ENCODE results near the gene SLC7A7. TPM values are rescaled to one million over a fixed set of nuclear protein-coding genes. Genes with fewer than 3 reads are reported as not detected.
"Not testable (repeated sequence)": the region's sequence is repeated elsewhere in the genome, so short reads cannot be mapped to it uniquely, and the experiment has no call there.

The SLC7A7 gene
- total RNA-seq, result 10 to 100 TPM in 2 of 5 donors, 1 to 10 TPM in 1, not detected in 2; 7.6 to 29.4 (median 10.5) TPM
- polyA plus RNA-seq, result 1 to 10 TPM; 3.1 to 8.6 (median 3.2) TPM
- long read RNA-seq, donor 1, partial matches to known transcripts, result 83 of 95 reads
- long read RNA-seq, donor 1, other reads (novel, unspliced or antisense), result 10 of 95 reads
- long read RNA-seq, donor 2, transcript SLC7A7-204 (10 exons, 2,447 nt), result major isoform, 15 of 38 reads
- long read RNA-seq, donor 2, partial matches to known transcripts, result 21 of 38 reads
- long read RNA-seq, donor 2, other reads (novel, unspliced or antisense), result 0 of 38 reads
- long read RNA-seq, donor 3, partial matches to known transcripts, result 13 of 48 reads
- long read RNA-seq, donor 3, other reads (novel, unspliced or antisense), result 34 of 48 reads
- long read RNA-seq, donor 4, partial matches to known transcripts, result 0 of 2 reads
- long read RNA-seq, donor 4, other reads (novel, unspliced or antisense), result 0 of 2 reads
- long read RNA-seq, donor 5, partial matches to known transcripts, result 139 of 196 reads
- long read RNA-seq, donor 5, other reads (novel, unspliced or antisense), result 55 of 196 reads
- long read RNA-seq, donor 6, partial matches to known transcripts, result 34 of 36 reads
- long read RNA-seq, donor 6, other reads (novel, unspliced or antisense), result 0 of 36 reads
- long read RNA-seq, donor 7, partial matches to known transcripts, result 0 of 2 reads
- long read RNA-seq, donor 7, other reads (novel, unspliced or antisense), result 0 of 2 reads
- long read RNA-seq, donor 8, partial matches to known transcripts, result 31 of 117 reads
- long read RNA-seq, donor 8, other reads (novel, unspliced or antisense), result 86 of 117 reads
- long read RNA-seq, donor 9, partial matches to known transcripts, result 89 of 146 reads
- long read RNA-seq, donor 9, other reads (novel, unspliced or antisense), result 57 of 146 reads
- long read RNA-seq, donor 10, transcript SLC7A7-204 (10 exons, 2,447 nt), result major isoform, 13 of 19 reads
- long read RNA-seq, donor 10, partial matches to known transcripts, result 6 of 19 reads
- long read RNA-seq, donor 10, other reads (novel, unspliced or antisense), result 0 of 19 reads

GRCh38 chr14:22814941-22815713, at the start of gene SLC7A7:
Gene SLC7A7, minus strand, starts transcription at chr14:22815435. Its CDS starts 2,037 bp downstream, at chr14:22813398.
- H3K36me3 ChIP-seq, result no peaks in the 10 kb centered on the region
- peak within 1 kb of the TSS in 4 of 5 donors; percentile 50 to 77 (median 62) for H3K27ac ChIP-seq
- DNase-seq, result peak in 1 of 2 donors; percentile 70
- TF ChIP-seq EP300 (IDR thresholded peaks at IDR 0.05) (no peak), POLR2A (IDR thresholded peaks at IDR 0.05) (no peak), POLR2AphosphoS5 (IDR thresholded peaks at IDR 0.05) (no peak)
- TF ChIP-seq, protein P1, sequence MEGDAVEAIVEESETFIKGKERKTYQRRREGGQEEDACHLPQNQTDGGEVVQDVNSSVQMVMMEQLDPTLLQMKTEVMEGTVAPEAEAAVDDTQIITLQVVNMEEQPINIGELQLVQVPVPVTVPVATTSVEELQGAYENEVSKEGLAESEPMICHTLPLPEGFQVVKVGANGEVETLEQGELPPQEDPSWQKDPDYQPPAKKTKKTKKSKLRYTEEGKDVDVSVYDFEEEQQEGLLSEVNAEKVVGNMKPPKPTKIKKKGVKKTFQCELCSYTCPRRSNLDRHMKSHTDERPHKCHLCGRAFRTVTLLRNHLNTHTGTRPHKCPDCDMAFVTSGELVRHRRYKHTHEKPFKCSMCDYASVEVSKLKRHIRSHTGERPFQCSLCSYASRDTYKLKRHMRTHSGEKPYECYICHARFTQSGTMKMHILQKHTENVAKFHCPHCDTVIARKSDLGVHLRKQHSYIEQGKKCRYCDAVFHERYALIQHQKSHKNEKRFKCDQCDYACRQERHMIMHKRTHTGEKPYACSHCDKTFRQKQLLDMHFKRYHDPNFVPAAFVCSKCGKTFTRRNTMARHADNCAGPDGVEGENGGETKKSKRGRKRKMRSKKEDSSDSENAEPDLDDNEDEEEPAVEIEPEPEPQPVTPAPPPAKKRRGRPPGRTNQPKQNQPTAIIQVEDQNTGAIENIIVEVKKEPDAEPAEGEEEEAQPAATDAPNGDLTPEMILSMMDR (IDR thresholded peaks at IDR 0.05), result no peak
- intact Hi-C loops (cut with DNase I; ENCODE audit: low total_unique reads), result no loop called here
- WGBS, 5 donors, result 35 to 52% (median 45%) methylated on average over 10 of the region's 10 CpGs
- peaks cover 25 to 55% (median 36%) of the 10 kb centered on the region in 4 donors for H3K4me1 ChIP-seq
- H3K4me3 ChIP-seq, result peak within 1 kb of the TSS in 3 of 4 donors; percentile 5 to 25 (median 24)
- no peaks in the 10 kb centered on the region for H3K9me3 ChIP-seq
- H3K27me3 ChIP-seq, result no peaks in the 10 kb centered on the region

- TF ChIP-seq POLR2A (IDR thresholded peaks at IDR 0.05) (no peak), EP300 (IDR thresholded peaks at IDR 0.05) (no peak), POLR2AphosphoS5 (IDR thresholded peaks at IDR 0.05) (no peak)
- TF ChIP-seq, protein P1 (IDR thresholded peaks at IDR 0.05), result no peak
- no peak for DNase-seq
- WGBS, 5 donors, result 76 to 88% (median 87%) methylated on average over 4 of the region's 4 CpGs
- H3K9me3 ChIP-seq, result no peaks in the 10 kb centered on the region
- H3K4me1 ChIP-seq, result peaks cover 2 to 9% (median 5%) of the 10 kb centered on the region in 4 donors
- H3K27me3 ChIP-seq, result no peaks in the 10 kb centered on the region
- intact Hi-C loops (cut with DNase I; ENCODE audit: low total_unique reads), result no loop called here
- no peak overlapping the region for H3K27ac ChIP-seq
- H3K36me3 ChIP-seq, result no peaks in the 10 kb centered on the region
- H3K4me3 ChIP-seq, result no peak overlapping the region
Observed at GRCh38 chr14:22864979-22865378, 49.7 kb upstream of the SLC7A7 start.

- intact Hi-C loops (cut with DNase I; ENCODE audit: low total_unique reads), result no loop called here
- TF ChIP-seq EP300 (IDR thresholded peaks at IDR 0.05) (no peak), POLR2A (IDR thresholded peaks at IDR 0.05) (no peak), POLR2AphosphoS5 (IDR thresholded peaks at IDR 0.05) (no peak)
Observed at GRCh38 chr14:22861651-22862050, 46.4 kb upstream of the SLC7A7 start.

DNA sequence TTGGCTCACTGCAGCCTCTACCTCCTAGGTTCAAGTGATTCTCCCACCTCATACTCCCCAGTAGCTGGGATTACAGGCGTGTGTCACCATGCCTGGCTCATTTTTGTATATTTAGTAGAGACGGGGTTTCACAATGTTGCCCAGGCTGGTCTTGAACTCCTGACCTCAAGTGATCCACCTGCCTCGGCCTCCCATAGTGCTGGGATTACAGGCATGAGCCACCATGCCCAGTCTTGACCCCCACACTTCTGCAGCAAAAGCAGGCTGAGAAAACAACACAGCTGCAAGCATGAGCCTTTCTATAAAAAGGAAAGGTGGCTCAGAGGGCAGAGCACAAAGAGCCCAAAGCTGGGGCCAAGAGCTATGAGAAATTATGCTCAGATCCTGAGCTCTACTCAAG, 45.1 kb upstream of the SLC7A7 start:
- H3K27ac ChIP-seq; H3K4me3 ChIP-seq; H3K4me1 ChIP-seq; intact Hi-C loops (cut with DNase I; ENCODE audit: low total_unique reads); H3K36me3 ChIP-seq; DNase-seq; H3K27me3 ChIP-seq; H3K9me3 ChIP-seq: not testable (repeated sequence)
- WGBS, 5 donors, result 57 to 92% (median 85%) methylated on average over 3 of the region's 3 CpGs

More at GRCh38 chr14:22861651-22862050, 46.4 kb upstream of the SLC7A7 start:
- Histone ChIP-seq H3K9me3 (no peaks in the 10 kb centered on the region), H3K36me3 (no peaks in the 10 kb centered on the region), H3K27me3 (no peaks in the 10 kb centered on the region), H3K4me1 (no peaks in the 10 kb centered on the region), H3K27ac (no peak overlapping the region), H3K4me3 (no peak overlapping the region)
- no peak for DNase-seq
